Caco-2 (cell line): ENCODE data around the gene SMC3. TPM values are rescaled to one million over a fixed set of nuclear protein-coding genes. Genes with fewer than 3 reads are reported as not detected.
"Not testable (repeated sequence)": the region's sequence is repeated elsewhere in the genome, so short reads cannot be mapped to it uniquely, and the experiment has no call there.

Source experiments
- BruUV-seq: library from RNA; stranded (reverse); fragments of 400-500 nt; replicated peaks from 2 replicates; lab custom pipeline; 2021; lab: Mats Ljungman, UMichigan
- CTCF ChIA-PET: fragments of 300-600 bp; sonication (Branson Sonifier 250); formaldehyde crosslinking; loops from one replicate; lab custom pipeline; 2022; ENCODE audit warnings: antibody characterized with exemption; lab: Charles Lee
- POLR2A ChIA-PET: fragments of 300-600 bp; sonication (Branson Sonifier 250); formaldehyde crosslinking; loops from one replicate; lab custom pipeline; 2022; ENCODE audit warnings: antibody characterized with exemption; lab: Charles Lee
- DNase-seq, 2 experiments: peaks; one replicate each; pipeline versions ENCODE4 v3.0.0 to v3.0.0-alpha.2; 2020 to 2022
- H3K27me3 ChIP-seq: replicated peaks from 2 replicates; pipeline ENCODE4 v1.6.0; 2011; ENCODE audit warnings: low read length; ENCODE audit not compliant: control insufficient read depth, insufficient read depth
- H3K36me3 ChIP-seq: 2 replicates; pipeline ENCODE4 v1.5.1; 2011; ENCODE audit warnings: low read length; ENCODE audit not compliant: control insufficient read depth, insufficient read depth
- H3K4me1 ChIP-seq: fragments of 250-450 bp; sonication (Bioruptor Pico); 2 replicates; pipeline ENCODE4 v1.5.1; 2020; ENCODE audit warnings: mild to moderate bottlenecking
- H3K4me3 ChIP-seq: 2 replicates; pipeline ENCODE4 v1.5.1; 2011; ENCODE audit warnings: low read depth, mild to moderate bottlenecking, control low read depth, low read length
- H3K9me3 ChIP-seq: fragments of 250-450 bp; sonication (Bioruptor Pico); 2 replicates; pipeline ENCODE4 v1.5.1; 2020; ENCODE audit warnings: mild to moderate bottlenecking, moderate library complexity
- H3K27ac Mint-ChIP-seq: one replicate; pipeline ENCODE4 v1.8.0; 2022; ENCODE audit warnings: mixed read lengths; ENCODE audit not compliant: unreplicated experiment
- H3K27me3 Mint-ChIP-seq: one replicate; pipeline ENCODE4 v1.8.0; 2022; ENCODE audit warnings: mixed read lengths; ENCODE audit not compliant: insufficient read depth, unreplicated experiment
- H3K36me3 Mint-ChIP-seq: one replicate; pipeline ENCODE4 v1.8.0; 2022; ENCODE audit warnings: mild to moderate bottlenecking, mixed read lengths; ENCODE audit not compliant: insufficient read depth, unreplicated experiment
- H3K4me1 Mint-ChIP-seq: one replicate; pipeline ENCODE4 v1.8.0; 2022; ENCODE audit warnings: low read depth, mixed read lengths; ENCODE audit not compliant: unreplicated experiment
- H3K4me3 Mint-ChIP-seq: one replicate; pipeline ENCODE4 v1.8.0; 2022; ENCODE audit warnings: mild to moderate bottlenecking, moderate library complexity, mixed read lengths; ENCODE audit not compliant: unreplicated experiment
- H3K9me3 Mint-ChIP-seq: one replicate; pipeline ENCODE4 v1.8.0; 2022; ENCODE audit warnings: mixed read lengths; ENCODE audit not compliant: unreplicated experiment
- intact Hi-C: fragments of 100-400 bp; cut with micrococcal nuclease; formaldehyde crosslinking; loops from one replicate; pipeline ENCODE4 v1.10.0; 2022; ENCODE audit not compliant: unreplicated experiment
- total RNA-seq: library from RNA; stranded (reverse); gene quantifications from 2 replicates; pipeline ENCODE4 v1.2.3, GENCODE V29; 2022
- TF ChIP-seq, protein P1 (sequence below), 2 experiments: fragments of 200-600 bp in 1 of 2; IDR thresholded peaks; 1 replicate in 1 of 2; 2 replicates in 1 of 2; pipeline versions ENCODE4 v1.5.1 to v1.8.0; 2011 to 2022; ENCODE audit warnings: antibody characterized with exemption in 1 of 2, control low read depth in 1 of 2, inconsistent platforms in 1 of 2, low read depth in 1 of 2, low read length in 1 of 2, mild to moderate bottlenecking in 1 of 2, moderate library complexity in 1 of 2; ENCODE audit not compliant: insufficient read depth in 1 of 2, severe bottlenecking in 1 of 2, unreplicated experiment in 1 of 2

The SMC3 gene
- total RNA-seq, 1 experiment from 2014 or later: 95.7 TPM

DNA sequence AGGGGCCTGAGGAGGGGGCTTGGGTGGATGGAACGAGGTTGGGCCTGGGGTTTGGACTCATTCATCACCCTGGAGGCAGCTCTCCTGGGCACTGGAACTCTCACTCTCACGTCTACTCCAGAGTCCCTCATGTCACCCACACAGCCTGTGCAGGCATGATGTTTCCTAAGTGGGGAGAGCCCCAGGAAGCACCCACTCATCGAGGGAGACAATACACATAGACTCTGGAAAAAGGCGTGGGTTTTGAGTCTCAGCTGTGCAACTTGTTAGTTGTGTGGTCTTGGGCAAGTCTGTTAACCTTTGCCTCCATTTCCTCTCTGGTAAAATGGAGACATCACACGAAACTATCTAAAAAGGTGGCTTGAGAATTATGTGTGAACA, 50.7 kb downstream of the SMC3 start:
- DNase-seq: no peak
- Histone ChIP-seq H3K9me3 (no peaks in the 10 kb centered on the region; the same call in 1 of the 2 replicates), H3K36me3 (no peaks in the 10 kb centered on the region), H3K4me1 (peaks cover 6% of the 10 kb centered on the region; the same call in 1 of the 2 replicates), H3K27me3 (no peaks in the 10 kb centered on the region), H3K4me3 (no peak overlapping the region)
- no TSS peak for BruUV-seq
- no peak overlapping the region for H3K27ac Mint-ChIP-seq
- TF ChIP-seq, protein P1, sequence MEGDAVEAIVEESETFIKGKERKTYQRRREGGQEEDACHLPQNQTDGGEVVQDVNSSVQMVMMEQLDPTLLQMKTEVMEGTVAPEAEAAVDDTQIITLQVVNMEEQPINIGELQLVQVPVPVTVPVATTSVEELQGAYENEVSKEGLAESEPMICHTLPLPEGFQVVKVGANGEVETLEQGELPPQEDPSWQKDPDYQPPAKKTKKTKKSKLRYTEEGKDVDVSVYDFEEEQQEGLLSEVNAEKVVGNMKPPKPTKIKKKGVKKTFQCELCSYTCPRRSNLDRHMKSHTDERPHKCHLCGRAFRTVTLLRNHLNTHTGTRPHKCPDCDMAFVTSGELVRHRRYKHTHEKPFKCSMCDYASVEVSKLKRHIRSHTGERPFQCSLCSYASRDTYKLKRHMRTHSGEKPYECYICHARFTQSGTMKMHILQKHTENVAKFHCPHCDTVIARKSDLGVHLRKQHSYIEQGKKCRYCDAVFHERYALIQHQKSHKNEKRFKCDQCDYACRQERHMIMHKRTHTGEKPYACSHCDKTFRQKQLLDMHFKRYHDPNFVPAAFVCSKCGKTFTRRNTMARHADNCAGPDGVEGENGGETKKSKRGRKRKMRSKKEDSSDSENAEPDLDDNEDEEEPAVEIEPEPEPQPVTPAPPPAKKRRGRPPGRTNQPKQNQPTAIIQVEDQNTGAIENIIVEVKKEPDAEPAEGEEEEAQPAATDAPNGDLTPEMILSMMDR (IDR thresholded peaks at IDR 0.05; ENCODE audit: insufficient read depth in 1 of 2, low read depth in 1 of 2, low read length in 1 of 2, severe bottlenecking in 1 of 2, unreplicated experiment in 1 of 2): no peak
- H3K4me3 Mint-ChIP-seq: no peak overlapping the region
- no peaks in the 10 kb centered on the region for H3K9me3 Mint-ChIP-seq
- CTCF ChIA-PET: no interaction called here
- no peaks in the 10 kb centered on the region for H3K4me1 Mint-ChIP-seq
- H3K27me3 Mint-ChIP-seq: no peaks in the 10 kb centered on the region
- POLR2A ChIA-PET: no interaction called here
- no peaks in the 10 kb centered on the region for H3K36me3 Mint-ChIP-seq
- intact Hi-C loops: no loop called here

DNA sequence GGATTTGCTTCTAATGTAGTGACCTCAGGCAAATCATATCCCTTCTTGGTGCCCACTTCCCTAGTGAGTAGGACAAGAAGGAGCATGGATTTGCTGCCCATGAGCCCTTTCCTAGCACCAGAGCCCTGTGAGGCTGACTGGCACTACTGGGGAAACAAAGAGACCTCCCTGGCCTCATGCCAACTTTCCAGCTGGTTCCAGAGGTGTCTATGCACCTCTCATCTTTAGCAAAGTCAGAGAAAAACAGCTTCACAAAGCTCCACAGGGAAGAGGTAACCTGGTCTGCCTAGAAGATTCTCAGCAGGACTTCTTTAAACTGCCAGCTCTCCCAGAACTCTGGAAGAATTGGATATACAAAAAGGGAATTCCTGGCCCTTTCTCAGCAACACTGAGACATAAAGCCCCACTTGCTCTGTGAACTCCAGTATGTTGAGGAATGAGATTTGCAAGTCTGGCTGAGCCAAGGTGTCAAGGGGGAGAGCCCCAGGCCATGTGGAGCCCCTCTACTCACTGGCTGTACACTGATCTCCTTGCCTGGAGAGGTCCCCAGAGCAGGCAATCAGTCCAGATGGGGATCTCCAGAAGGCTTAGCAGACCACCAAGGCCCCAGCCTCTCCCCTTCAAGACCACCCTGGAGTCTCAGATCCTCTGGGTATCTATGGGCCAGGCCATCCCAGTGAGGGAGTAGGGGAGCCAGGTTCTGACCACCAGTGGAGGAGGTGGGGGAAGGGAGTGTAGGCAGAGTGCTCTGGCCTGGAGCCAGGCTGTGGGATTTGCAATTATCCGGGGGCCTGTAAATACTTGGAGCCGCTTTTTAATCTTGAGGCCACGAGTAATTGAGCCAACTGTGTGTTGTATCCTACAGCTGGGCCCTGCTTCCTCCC, 52.3 kb downstream of the SMC3 start:
- Histone ChIP-seq H3K27me3 (no peaks in the 10 kb centered on the region), H3K9me3 (no peaks in the 10 kb centered on the region; the same call in 1 of the 2 replicates), H3K4me1 (peaks cover 6% of the 10 kb centered on the region; the same call in 1 of the 2 replicates), H3K4me3 (no peak overlapping the region), H3K36me3 (no peaks in the 10 kb centered on the region)
- BruUV-seq: no TSS peak
- Mint-ChIP-seq H3K36me3 (no peaks in the 10 kb centered on the region), H3K9me3 (no peaks in the 10 kb centered on the region), H3K27ac (no peak overlapping the region), H3K27me3 (no peaks in the 10 kb centered on the region), H3K4me3 (no peak overlapping the region), H3K4me1 (no peaks in the 10 kb centered on the region)
- ChIA-PET POLR2A (no interaction called here), CTCF (interaction anchor here (1.0 kb wide), 1 partner anchor 9 kb away, joined by 3 read pairs; no protein-coding TSS in a partner anchor)
- no peak for DNase-seq
- TF ChIP-seq, protein P1 (IDR thresholded peaks at IDR 0.05; ENCODE audit: insufficient read depth in 1 of 2, low read depth in 1 of 2, low read length in 1 of 2, severe bottlenecking in 1 of 2, unreplicated experiment in 1 of 2): no peak
- intact Hi-C loops: no loop called here

DNA sequence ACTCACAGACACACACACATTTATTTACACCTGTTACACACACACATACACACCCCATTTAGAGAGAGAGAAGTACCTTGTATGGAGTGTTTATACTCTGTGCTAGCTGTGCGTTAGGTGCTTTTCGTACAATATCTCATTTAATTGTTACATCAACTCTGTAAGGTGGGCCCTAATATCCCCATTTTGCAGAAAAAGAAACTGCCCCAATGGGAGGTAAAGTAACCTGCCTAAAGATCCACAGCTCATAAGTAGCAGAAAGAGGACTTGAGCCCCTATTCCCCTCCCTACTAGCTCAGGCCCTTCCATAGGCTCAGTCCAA, 52.9 kb downstream of the SMC3 start:
- POLR2A ChIA-PET: no interaction called here
- H3K4me1 Mint-ChIP-seq: peaks cover under 1% of the 10 kb centered on the region
- no peak overlapping the region for H3K4me3 Mint-ChIP-seq
- no peak for DNase-seq
- Histone ChIP-seq H3K4me1 (peaks cover 6% of the 10 kb centered on the region; the same call in 1 of the 2 replicates), H3K27me3 (no peaks in the 10 kb centered on the region), H3K9me3 (no peaks in the 10 kb centered on the region; the same call in 1 of the 2 replicates), H3K36me3 (no peaks in the 10 kb centered on the region), H3K4me3 (no peak overlapping the region)
- no peaks in the 10 kb centered on the region for H3K27me3 Mint-ChIP-seq
- CTCF ChIA-PET: no interaction called here
- H3K36me3 Mint-ChIP-seq: no peaks in the 10 kb centered on the region
- intact Hi-C loops: no loop called here
- no peak overlapping the region for H3K27ac Mint-ChIP-seq
- TF ChIP-seq, protein P1 (IDR thresholded peaks at IDR 0.05; ENCODE audit: insufficient read depth in 1 of 2, low read depth in 1 of 2, low read length in 1 of 2, severe bottlenecking in 1 of 2, unreplicated experiment in 1 of 2): no peak
- no TSS peak for BruUV-seq
- no peaks in the 10 kb centered on the region for H3K9me3 Mint-ChIP-seq

DNA sequence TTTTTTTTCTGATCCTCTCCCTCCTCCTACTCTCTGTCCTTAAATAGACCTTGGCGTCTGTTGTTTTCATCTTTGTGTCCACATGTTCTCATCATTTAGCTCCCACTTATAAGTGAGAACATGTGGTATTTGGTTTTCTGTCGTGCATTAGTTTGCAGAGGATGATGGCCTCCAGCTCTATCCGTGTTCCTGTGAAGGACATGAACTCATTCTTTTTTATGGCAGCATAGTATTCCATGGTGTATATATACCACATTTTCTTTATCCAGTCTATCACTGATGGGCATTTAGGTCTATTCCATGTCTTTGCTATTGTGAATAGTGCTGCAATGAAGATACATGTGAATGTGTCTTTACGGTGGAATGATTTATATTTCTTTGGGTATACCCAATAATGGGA, 55.8 kb downstream of the SMC3 start:
- H3K9me3 ChIP-seq, H3K27me3 ChIP-seq, CTCF ChIA-PET, H3K9me3 Mint-ChIP-seq, H3K4me3 Mint-ChIP-seq, POLR2A ChIA-PET, H3K4me3 ChIP-seq, H3K4me1 Mint-ChIP-seq, H3K36me3 ChIP-seq, BruUV-seq, DNase-seq, H3K27ac Mint-ChIP-seq, H3K36me3 Mint-ChIP-seq, H3K4me1 ChIP-seq, intact Hi-C loops, H3K27me3 Mint-ChIP-seq: not testable (repeated sequence)
